ENCODE data around the gene PLAGL2.
"Not testable (repeated sequence)": the region's sequence is repeated elsewhere in the genome, so short reads cannot be mapped to it uniquely, and the experiment has no call there.

The PLAGL2 gene

GRCh38 chr20:32207626-32208498 is at the start of gene PLAGL2, which contains the start of gene POFUT1:
Gene PLAGL2 (minus strand): TSS chr20:32207743. CDS start chr20:32202178, 5,565 bp downstream.
Gene POFUT1 (plus strand): TSS chr20:32207880. CDS start chr20:32207942, 62 bp downstream.
- peak; percentile 25 to 92 (median 77) for DNase-seq

GRCh38 chr20:32252189-32252588 is 44.6 kb upstream of the PLAGL2 start:
- no peak for DNase-seq

- DNase-seq = no peak
These were observed 43.9 kb upstream of the PLAGL2 start for GRCh38 chr20:32251470-32251869.

GRCh38 chr20:32249030-32249738 is 41.6 kb upstream of the PLAGL2 start:
- no peak for DNase-seq

GRCh38 chr20:32248043-32248442 is 40.5 kb upstream of the PLAGL2 start:
- no peak for DNase-seq

- not testable (repeated sequence) for DNase-seq
These were observed 38.7 kb upstream of the PLAGL2 start for GRCh38 chr20:32246208-32246607.

- no peak for DNase-seq
These were observed 37.4 kb upstream of the PLAGL2 start for GRCh38 chr20:32244959-32245358.

GRCh38 chr20:32244150-32244823 is 36.7 kb upstream of the PLAGL2 start:
- DNase-seq = no peak

GRCh38 chr20:32241807-32242206 is 34.3 kb upstream of the PLAGL2 start:
- no peak for DNase-seq

GRCh38 chr20:32240205-32240604 is 32.7 kb upstream of the PLAGL2 start:
- no peak for DNase-seq

- DNase-seq = no peak
These were observed 31.2 kb upstream of the PLAGL2 start for GRCh38 chr20:32238483-32239425.

GRCh38 chr20:32237419-32237818 is 29.9 kb upstream of the PLAGL2 start:
- no peak for DNase-seq

GRCh38 chr20:32236819-32237218 is 29.3 kb upstream of the PLAGL2 start:
- no peak for DNase-seq

GRCh38 chr20:32236048-32236533 is 28.5 kb upstream of the PLAGL2 start:
- DNase-seq = no peak

- no peak for DNase-seq
These were observed 27.9 kb upstream of the PLAGL2 start for GRCh38 chr20:32235331-32236047.

- no peak for DNase-seq
These were observed 26.7 kb upstream of the PLAGL2 start for GRCh38 chr20:32234135-32234808.

GRCh38 chr20:32233286-32233685 is 25.7 kb upstream of the PLAGL2 start:
- no peak for DNase-seq

GRCh38 chr20:32232326-32232886 is 24.9 kb upstream of the PLAGL2 start:
- DNase-seq = no peak

- DNase-seq = peak in 2 of 51 donors; percentile 1 to 6
These were observed 24.3 kb upstream of the PLAGL2 start for GRCh38 chr20:32231847-32232246.

Data from hypothalamus (tissue), 51 donors.